ENCODE measurements around the gene ATRN. TPM values are rescaled to one million over a fixed set of nuclear protein-coding genes. Genes with fewer than 3 reads are reported as not detected.

Gene ATRN
- total and polyA plus RNA-seq, 2 experiments from 2014 or later: 2.2 to 18.3 TPM

DNA sequence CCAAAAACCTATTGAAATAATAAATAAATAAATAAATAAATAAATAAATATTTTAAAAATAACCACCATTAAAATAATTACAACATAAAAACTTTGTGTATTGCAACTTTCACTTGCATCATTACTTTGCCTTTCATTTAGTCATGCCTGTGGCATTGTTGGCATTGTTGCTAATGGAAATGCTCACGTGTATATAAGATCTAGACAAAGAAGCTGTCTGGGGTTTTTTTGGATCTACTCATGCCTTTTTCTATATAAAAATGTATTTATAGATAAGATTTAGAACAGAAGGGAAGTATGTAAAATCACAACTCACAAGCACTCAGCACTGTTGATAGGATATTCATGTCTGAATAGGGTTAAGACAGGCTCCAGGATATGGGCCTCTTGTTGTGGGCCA lies 164.5 kb downstream of the ATRN start (continued):
- no peak for TF ChIP-seq STAT1 (IDR thresholded peaks at IDR 0.05; ENCODE audit: unreplicated experiment)
- TF ChIP-seq, protein P1, sequence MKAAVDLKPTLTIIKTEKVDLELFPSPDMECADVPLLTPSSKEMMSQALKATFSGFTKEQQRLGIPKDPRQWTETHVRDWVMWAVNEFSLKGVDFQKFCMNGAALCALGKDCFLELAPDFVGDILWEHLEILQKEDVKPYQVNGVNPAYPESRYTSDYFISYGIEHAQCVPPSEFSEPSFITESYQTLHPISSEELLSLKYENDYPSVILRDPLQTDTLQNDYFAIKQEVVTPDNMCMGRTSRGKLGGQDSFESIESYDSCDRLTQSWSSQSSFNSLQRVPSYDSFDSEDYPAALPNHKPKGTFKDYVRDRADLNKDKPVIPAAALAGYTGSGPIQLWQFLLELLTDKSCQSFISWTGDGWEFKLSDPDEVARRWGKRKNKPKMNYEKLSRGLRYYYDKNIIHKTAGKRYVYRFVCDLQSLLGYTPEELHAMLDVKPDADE (IDR thresholded peaks at IDR 0.05): no peak
- TF ChIP-seq ZNF331 (CRISPR knock-in tag; IDR thresholded peaks at IDR 0.05; ENCODE audit: low read depth): no peak

DNA sequence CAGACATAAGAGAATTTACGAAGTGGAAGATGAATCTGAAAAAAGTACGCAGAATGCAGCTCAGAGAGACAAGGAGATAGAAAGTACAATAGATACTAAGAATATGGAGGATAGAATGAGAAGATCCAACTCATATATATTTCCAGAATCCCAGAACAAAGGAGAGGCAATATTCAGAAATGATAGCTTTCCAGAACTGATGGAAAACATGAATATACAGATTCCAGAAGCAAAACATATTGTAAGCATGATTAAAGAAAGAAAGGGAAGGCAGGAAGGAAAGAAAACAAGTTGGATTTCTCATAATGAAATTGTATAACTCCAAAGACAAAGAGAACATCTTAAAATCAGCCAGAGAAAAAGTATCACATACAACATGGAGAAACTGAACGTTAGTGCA lies 169.4 kb downstream of the ATRN start:
- Histone ChIP-seq H3K4me1 (ENCODE audit: insufficient read depth) (no peaks in the 10 kb centered on the region), H3F3A (replicated peaks; ENCODE audit: low read depth) (no peaks in the 10 kb centered on the region), H2AFZ (no peak overlapping the region), H3K36me3 (ENCODE audit: insufficient read depth) (no peaks in the 10 kb centered on the region), H3K4me3 (no peak overlapping the region), H3K79me2 (replicated peaks; ENCODE audit: insufficient read depth) (no peaks in the 10 kb centered on the region), H4K20me1 (replicated peaks; ENCODE audit: insufficient read depth) (no peaks in the 10 kb centered on the region; the same call in 1 of the 2 replicates), H3K27me3 (ENCODE audit: insufficient read depth) (no peaks in the 10 kb centered on the region), H3K4me2 (no peak overlapping the region), H3K9me2 (ENCODE audit: insufficient read depth) (no peaks in the 10 kb centered on the region), H3K27ac (ENCODE audit: low read depth) (no peak overlapping the region)
- H3K27ac Mint-ChIP-seq: no peak overlapping the region
- no peak for ATAC-seq
- peaks cover 3% of the 10 kb centered on the region; the same call in 2 of the 3 replicates for H3K36me3 Mint-ChIP-seq (ENCODE audit: low read depth)
- H3K4me3 Mint-ChIP-seq: no peak overlapping the region
- H3K27me3 Mint-ChIP-seq (ENCODE audit: insufficient read depth, low read depth, poor library complexity): peaks cover 5% of the 10 kb centered on the region
- no peaks in the 10 kb centered on the region for H3K9me3 Mint-ChIP-seq
- no peaks in the 10 kb centered on the region for H3K4me1 Mint-ChIP-seq
- no peak for DNase-seq (ENCODE audit: low spot score)
- TF ChIP-seq POLR2AphosphoS5 (IDR thresholded peaks at IDR 0.05; ENCODE audit: low read depth) (no peak), ZNF331 (CRISPR knock-in tag; IDR thresholded peaks at IDR 0.05; ENCODE audit: low read depth) (no peak), JUNB (IDR thresholded peaks at IDR 0.05; ENCODE audit: unreplicated experiment) (no peak), NANOG (IDR thresholded peaks at IDR 0.05; ENCODE audit: borderline replicate concordance) (no peak), CREB1 (CRISPR knock-in tag; IDR thresholded peaks at IDR 0.05; ENCODE audit: low read depth) (no peak), STAT1 (IDR thresholded peaks at IDR 0.05; ENCODE audit: unreplicated experiment) (no peak), EZH2 (IDR thresholded peaks at IDR 0.05; ENCODE audit: low read depth, unreplicated experiment) (no peak)
- TF ChIP-seq, protein P2, sequence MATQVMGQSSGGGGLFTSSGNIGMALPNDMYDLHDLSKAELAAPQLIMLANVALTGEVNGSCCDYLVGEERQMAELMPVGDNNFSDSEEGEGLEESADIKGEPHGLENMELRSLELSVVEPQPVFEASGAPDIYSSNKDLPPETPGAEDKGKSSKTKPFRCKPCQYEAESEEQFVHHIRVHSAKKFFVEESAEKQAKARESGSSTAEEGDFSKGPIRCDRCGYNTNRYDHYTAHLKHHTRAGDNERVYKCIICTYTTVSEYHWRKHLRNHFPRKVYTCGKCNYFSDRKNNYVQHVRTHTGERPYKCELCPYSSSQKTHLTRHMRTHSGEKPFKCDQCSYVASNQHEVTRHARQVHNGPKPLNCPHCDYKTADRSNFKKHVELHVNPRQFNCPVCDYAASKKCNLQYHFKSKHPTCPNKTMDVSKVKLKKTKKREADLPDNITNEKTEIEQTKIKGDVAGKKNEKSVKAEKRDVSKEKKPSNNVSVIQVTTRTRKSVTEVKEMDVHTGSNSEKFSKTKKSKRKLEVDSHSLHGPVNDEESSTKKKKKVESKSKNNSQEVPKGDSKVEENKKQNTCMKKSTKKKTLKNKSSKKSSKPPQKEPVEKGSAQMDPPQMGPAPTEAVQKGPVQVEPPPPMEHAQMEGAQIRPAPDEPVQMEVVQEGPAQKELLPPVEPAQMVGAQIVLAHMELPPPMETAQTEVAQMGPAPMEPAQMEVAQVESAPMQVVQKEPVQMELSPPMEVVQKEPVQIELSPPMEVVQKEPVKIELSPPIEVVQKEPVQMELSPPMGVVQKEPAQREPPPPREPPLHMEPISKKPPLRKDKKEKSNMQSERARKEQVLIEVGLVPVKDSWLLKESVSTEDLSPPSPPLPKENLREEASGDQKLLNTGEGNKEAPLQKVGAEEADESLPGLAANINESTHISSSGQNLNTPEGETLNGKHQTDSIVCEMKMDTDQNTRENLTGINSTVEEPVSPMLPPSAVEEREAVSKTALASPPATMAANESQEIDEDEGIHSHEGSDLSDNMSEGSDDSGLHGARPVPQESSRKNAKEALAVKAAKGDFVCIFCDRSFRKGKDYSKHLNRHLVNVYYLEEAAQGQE (IDR thresholded peaks at IDR 0.05; ENCODE audit: unreplicated experiment): no peak
- TF ChIP-seq, protein P3, sequence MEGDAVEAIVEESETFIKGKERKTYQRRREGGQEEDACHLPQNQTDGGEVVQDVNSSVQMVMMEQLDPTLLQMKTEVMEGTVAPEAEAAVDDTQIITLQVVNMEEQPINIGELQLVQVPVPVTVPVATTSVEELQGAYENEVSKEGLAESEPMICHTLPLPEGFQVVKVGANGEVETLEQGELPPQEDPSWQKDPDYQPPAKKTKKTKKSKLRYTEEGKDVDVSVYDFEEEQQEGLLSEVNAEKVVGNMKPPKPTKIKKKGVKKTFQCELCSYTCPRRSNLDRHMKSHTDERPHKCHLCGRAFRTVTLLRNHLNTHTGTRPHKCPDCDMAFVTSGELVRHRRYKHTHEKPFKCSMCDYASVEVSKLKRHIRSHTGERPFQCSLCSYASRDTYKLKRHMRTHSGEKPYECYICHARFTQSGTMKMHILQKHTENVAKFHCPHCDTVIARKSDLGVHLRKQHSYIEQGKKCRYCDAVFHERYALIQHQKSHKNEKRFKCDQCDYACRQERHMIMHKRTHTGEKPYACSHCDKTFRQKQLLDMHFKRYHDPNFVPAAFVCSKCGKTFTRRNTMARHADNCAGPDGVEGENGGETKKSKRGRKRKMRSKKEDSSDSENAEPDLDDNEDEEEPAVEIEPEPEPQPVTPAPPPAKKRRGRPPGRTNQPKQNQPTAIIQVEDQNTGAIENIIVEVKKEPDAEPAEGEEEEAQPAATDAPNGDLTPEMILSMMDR (conservative IDR thresholded peaks at IDR 0.05; ENCODE audit: low read depth in 2 of 2): no peak
- TF ChIP-seq, protein P1 (IDR thresholded peaks at IDR 0.05): no peak
- TF ChIP-seq, protein P4, sequence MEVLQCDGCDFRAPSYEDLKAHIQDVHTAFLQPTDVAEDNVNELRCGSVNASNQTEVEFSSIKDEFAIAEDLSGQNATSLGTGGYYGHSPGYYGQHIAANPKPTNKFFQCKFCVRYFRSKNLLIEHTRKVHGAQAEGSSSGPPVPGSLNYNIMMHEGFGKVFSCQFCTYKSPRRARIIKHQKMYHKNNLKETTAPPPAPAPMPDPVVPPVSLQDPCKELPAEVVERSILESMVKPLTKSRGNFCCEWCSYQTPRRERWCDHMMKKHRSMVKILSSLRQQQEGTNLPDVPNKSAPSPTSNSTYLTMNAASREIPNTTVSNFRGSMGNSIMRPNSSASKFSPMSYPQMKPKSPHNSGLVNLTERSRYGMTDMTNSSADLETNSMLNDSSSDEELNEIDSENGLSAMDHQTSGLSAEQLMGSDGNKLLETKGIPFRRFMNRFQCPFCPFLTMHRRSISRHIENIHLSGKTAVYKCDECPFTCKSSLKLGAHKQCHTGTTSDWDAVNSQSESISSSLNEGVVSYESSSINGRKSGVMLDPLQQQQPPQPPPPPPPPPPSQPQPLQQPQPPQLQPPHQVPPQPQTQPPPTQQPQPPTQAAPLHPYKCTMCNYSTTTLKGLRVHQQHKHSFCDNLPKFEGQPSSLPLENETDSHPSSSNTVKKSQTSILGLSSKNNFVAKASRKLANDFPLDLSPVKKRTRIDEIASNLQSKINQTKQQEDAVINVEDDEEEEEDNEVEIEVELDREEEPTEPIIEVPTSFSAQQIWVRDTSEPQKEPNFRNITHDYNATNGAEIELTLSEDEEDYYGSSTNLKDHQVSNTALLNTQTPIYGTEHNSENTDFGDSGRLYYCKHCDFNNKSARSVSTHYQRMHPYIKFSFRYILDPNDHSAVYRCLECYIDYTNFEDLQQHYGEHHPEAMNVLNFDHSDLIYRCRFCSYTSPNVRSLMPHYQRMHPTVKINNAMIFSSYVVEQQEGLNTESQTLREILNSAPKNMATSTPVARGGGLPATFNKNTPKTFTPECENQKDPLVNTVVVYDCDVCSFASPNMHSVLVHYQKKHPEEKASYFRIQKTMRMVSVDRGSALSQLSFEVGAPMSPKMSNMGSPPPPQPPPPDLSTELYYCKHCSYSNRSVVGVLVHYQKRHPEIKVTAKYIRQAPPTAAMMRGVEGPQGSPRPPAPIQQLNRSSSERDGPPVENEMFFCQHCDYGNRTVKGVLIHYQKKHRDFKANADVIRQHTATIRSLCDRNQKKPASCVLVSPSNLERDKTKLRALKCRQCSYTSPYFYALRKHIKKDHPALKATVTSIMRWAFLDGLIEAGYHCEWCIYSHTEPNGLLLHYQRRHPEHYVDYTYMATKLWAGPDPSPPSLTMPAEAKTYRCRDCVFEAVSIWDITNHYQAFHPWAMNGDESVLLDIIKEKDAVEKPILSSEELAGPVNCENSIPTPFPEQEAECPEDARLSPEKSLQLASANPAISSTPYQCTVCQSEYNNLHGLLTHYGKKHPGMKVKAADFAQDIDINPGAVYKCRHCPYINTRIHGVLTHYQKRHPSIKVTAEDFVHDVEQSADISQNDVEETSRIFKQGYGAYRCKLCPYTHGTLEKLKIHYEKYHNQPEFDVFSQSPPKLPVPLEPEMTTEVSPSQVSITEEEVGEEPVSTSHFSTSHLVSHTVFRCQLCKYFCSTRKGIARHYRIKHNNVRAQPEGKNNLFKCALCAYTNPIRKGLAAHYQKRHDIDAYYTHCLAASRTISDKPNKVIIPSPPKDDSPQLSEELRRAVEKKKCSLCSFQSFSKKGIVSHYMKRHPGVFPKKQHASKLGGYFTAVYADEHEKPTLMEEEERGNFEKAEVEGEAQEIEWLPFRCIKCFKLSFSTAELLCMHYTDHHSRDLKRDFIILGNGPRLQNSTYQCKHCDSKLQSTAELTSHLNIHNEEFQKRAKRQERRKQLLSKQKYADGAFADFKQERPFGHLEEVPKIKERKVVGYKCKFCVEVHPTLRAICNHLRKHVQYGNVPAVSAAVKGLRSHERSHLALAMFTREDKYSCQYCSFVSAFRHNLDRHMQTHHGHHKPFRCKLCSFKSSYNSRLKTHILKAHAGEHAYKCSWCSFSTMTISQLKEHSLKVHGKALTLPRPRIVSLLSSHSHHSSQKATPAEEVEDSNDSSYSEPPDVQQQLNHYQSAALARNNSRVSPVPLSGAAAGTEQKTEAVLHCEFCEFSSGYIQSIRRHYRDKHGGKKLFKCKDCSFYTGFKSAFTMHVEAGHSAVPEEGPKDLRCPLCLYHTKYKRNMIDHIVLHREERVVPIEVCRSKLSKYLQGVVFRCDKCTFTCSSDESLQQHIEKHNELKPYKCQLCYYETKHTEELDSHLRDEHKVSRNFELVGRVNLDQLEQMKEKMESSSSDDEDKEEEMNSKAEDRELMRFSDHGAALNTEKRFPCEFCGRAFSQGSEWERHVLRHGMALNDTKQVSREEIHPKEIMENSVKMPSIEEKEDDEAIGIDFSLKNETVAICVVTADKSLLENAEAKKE (CRISPR knock-in tag; IDR thresholded peaks at IDR 0.05): no peak
